Skeletal muscle satellite cell (primary cell): ENCODE measurements around the gene MAP4K3.
"Not testable (repeated sequence)": the region's sequence is repeated elsewhere in the genome, so short reads cannot be mapped to it uniquely, and the experiment has no call there.

Experiments used
- H3K27me3 ChIP-seq: 2 replicates; pipeline ENCODE4 v1.7.0; 2013; ENCODE audit warnings: low read length; ENCODE audit not compliant: control insufficient read depth, insufficient read depth
- H3K36me3 ChIP-seq: 2 replicates; pipeline ENCODE4 v1.7.0; 2013; ENCODE audit warnings: mild to moderate bottlenecking, control low read depth, low read length; ENCODE audit not compliant: insufficient read depth
- H3K4me1 ChIP-seq: 2 replicates; pipeline ENCODE4 v1.7.0; 2013; ENCODE audit warnings: low read length; ENCODE audit not compliant: control insufficient read depth, insufficient read depth
- H3K4me2 ChIP-seq: 2 replicates; pipeline ENCODE4 v1.7.0; 2013; ENCODE audit warnings: mild to moderate bottlenecking, low read length
- H3K4me3 ChIP-seq: 2 replicates; pipeline ENCODE4 v1.7.0; 2013; ENCODE audit warnings: low read length
- H3K9ac ChIP-seq: 2 replicates; pipeline ENCODE4 v1.7.0; 2013; ENCODE audit warnings: mild to moderate bottlenecking, low read depth, low read length, moderate library complexity
- H3K9me3 ChIP-seq: replicated peaks from 2 replicates; pipeline ENCODE4 v1.7.0; 2013; ENCODE audit warnings: mild to moderate bottlenecking, control low read depth, low read length

Gene MAP4K3

DNA sequence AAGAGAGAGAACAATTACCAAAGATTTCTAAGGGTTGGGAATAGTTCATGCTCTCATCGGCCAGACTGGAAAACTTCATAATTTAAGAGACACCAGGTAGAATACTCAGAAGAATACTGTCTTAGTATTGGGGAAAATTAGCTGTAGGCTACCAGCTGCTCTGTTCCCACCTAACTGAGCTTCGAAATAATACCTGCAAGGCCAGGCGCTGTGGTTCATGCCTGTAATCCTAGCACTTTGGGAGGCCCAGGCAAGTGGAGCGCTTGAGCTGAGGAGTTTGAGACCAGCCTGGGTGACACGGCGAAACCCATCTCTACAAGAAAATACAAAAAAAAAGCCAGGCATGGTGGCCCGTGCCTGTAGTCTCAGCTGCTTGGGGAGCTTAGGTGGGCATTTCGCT, 35.8 kb downstream of the MAP4K3 start:
- Histone ChIP-seq H3K36me3 (no peaks in the 10 kb centered on the region), H3K9ac (no peak overlapping the region), H3K4me2 (no peak overlapping the region), H3K27me3 (no peaks in the 10 kb centered on the region), H3K4me1 (peaks cover 5% of the 10 kb centered on the region), H3K4me3 (no peak overlapping the region), H3K9me3 (no peaks in the 10 kb centered on the region)

DNA sequence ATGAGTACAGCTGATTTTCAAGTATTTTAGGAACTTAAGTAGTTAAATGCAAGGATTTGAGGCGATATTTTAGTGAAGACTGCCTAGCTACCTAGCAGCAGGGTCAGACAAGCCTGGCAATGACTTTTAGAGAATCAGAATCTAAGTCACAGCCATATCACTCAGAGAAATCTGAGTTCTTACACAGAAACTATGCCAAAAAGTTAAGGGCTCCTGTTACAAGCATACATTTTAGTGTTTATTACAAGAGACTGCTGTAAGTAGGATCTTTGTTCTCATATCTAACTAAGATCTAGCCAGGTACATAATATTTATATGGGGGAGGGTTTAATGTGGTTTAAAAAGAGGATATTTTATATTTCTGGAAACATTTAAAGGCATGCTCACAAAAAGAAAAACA, 37.5 kb downstream of the MAP4K3 start:
- Histone ChIP-seq H3K9ac (no peak overlapping the region), H3K4me1 (peaks cover 5% of the 10 kb centered on the region), H3K4me3 (no peak overlapping the region)

DNA sequence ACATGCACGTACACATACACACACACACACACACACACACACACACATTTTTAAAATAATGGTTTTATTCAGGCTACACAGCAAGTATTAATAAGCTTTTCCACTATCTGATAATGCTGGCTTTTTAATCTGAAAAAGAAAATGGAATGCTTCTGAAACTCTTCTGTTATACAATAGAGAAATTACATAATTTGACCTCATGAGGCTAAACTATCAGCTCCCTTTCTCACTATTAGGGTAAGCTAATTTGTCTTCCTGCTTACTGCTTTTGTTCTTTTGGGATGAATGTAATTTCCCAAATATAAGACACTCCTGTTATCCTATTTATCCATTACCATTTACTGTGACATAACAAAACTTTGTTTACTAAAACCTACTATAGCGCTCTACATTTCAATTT, 41.8 kb downstream of the MAP4K3 start:
- Histone ChIP-seq H3K4me2 (no peak overlapping the region), H3K4me3 (no peak overlapping the region), H3K4me1 (peaks cover 10% of the 10 kb centered on the region), H3K27me3 (no peaks in the 10 kb centered on the region), H3K9ac (no peak overlapping the region), H3K36me3 (no peaks in the 10 kb centered on the region), H3K9me3 (no peaks in the 10 kb centered on the region)

More for the DNA sequence above, 37.5 kb downstream of the MAP4K3 start:
- Histone ChIP-seq H3K9me3 (no peaks in the 10 kb centered on the region), H3K4me2 (no peak overlapping the region), H3K27me3 (no peaks in the 10 kb centered on the region), H3K36me3 (no peaks in the 10 kb centered on the region)

DNA sequence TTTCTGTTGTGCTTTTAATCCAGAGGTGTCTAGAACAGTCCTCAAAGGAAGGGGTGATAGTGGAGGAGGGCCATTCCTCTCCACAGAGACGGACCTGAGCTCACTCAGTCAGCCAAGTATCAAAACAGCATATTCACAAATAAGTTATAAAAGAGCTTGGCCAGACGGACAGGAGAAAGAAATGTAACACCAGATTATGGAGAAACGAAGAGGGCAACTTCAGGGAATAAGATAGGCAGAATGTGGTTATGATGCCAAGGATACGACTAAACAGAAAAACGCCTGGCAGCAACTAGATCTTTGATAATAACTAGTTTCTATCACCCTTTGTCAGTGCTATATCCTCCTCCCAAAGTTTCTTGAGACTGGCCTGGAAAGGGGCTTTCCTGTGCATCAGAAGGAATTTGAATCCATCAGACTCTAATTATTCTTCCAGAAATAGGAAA, 42.5 kb downstream of the MAP4K3 start:
- no peaks in the 10 kb centered on the region for H3K9me3 ChIP-seq
- H3K4me2 ChIP-seq, result no peak overlapping the region
- no peak overlapping the region for H3K9ac ChIP-seq
- peaks cover 9% of the 10 kb centered on the region for H3K4me1 ChIP-seq
- H3K4me3 ChIP-seq, result no peak overlapping the region
- H3K36me3 ChIP-seq, result no peaks in the 10 kb centered on the region
- no peaks in the 10 kb centered on the region for H3K27me3 ChIP-seq

DNA sequence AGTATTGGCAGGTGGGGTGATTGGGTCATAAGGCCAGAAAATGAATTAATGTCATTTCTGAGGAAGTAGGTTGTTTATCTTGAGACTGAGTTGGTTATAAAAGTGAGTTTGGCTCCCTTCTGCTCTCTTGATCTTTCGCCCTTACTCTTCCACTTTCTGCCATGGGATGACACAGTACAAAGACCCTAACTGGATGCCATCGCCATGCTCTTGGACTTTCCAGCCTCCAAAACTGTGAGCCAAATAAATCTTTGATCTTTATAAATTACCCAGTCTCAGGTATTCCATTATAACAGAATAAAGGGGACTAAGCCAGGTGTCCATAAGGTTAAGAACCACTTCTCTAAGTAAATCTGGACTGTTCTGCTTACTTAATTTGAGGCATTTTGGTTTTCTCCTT, 44.4 kb downstream of the MAP4K3 start:
- no peak overlapping the region for H3K4me3 ChIP-seq
- no peaks in the 10 kb centered on the region for H3K9me3 ChIP-seq
- no peaks in the 10 kb centered on the region for H3K36me3 ChIP-seq
- no peak overlapping the region for H3K4me2 ChIP-seq
- no peaks in the 10 kb centered on the region for H3K27me3 ChIP-seq
- peaks cover 4% of the 10 kb centered on the region for H3K4me1 ChIP-seq
- no peak overlapping the region for H3K9ac ChIP-seq

DNA sequence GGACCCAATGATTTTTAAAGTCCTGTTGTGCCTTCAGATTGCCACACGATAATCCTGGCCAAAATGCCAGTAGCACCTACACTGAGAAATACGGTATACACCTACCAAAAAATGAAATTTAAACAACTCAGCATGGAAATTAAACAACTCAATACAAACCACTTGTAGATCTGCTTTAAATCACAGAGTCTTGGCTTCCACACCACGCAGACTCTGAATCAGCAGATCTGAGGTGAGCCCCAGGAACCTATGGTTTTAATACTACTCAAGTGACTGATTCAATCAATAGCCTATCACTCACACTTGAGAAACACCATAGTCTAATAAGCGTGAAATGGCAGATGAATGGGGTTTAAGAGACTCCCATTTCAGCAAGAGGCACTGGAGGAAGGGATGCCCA, 46.9 kb downstream of the MAP4K3 start:
- Histone ChIP-seq H3K9me3 (no peaks in the 10 kb centered on the region), H3K9ac (no peak overlapping the region), H3K4me3 (no peak overlapping the region), H3K4me1 (peaks cover 4% of the 10 kb centered on the region), H3K27me3 (no peaks in the 10 kb centered on the region), H3K4me2 (no peak overlapping the region), H3K36me3 (no peaks in the 10 kb centered on the region)

DNA sequence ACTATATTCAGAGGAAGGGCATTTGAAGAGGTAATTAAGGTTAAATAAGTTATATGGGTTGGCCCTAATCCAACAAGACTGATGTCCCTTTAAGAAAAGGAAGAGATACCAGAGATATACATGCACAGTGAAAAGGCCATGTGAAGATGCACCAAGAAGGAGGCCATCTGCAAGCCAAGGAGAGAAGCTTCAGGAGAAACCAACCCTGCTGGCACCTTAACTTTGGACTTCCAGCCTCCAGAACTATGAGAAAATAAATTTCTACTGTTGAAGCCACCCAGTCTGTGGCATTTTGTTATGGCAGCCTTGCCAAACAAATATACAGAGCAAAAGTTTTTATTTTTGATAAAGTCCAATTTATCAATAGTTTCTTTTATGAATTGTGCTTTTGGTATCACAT, 51.0 kb downstream of the MAP4K3 start:
- Histone ChIP-seq H3K4me2 (no peak overlapping the region), H3K36me3 (no peaks in the 10 kb centered on the region), H3K27me3 (no peaks in the 10 kb centered on the region), H3K9ac (no peak overlapping the region), H3K9me3 (no peaks in the 10 kb centered on the region), H3K4me3 (no peak overlapping the region), H3K4me1 (peaks cover 7% of the 10 kb centered on the region)

DNA sequence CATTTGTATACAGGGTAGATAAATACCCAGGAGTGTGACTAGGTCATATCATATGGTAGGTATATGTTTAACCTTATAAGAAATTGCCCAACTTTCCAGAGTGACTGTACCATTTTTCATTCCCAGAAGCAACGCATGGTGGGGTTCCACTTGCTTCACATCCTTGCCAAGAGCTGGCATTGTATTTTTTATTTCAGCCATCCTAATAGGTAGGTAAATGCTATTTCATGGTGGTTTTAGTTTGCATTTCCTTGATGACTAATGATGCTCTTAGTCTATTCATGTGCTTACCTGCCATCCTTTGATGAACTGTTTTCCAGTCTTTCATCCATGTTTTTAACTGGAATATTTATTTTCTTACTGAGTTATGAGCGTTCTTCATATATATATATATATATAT, 51.9 kb downstream of the MAP4K3 start:
- Histone ChIP-seq H3K9me3 (no peaks in the 10 kb centered on the region), H3K36me3 (no peaks in the 10 kb centered on the region), H3K9ac (no peak overlapping the region), H3K27me3 (no peaks in the 10 kb centered on the region), H3K4me2 (no peak overlapping the region), H3K4me3 (no peak overlapping the region), H3K4me1 (peaks cover 16% of the 10 kb centered on the region)

DNA sequence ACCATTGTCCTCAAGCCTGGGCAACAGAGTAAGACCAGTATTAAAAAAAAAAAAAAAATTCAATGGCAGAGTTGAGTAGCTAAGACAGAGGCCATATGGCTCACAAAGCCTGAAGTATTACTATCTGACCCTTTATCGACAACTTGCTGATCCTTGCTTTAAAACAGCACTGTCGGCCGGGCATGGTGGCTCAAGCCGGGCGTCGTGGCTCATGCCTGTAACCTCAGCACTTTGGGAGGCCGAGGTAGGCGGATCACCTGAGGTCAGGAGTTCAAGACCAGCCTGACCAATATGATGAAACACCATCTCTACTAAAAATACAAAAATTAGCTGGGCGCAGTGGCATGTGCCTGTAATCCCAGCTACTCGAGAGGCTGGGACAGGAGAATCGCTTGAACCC, 53.0 kb downstream of the MAP4K3 start:
- H3K4me1 ChIP-seq, result peaks cover 25% of the 10 kb centered on the region

DNA sequence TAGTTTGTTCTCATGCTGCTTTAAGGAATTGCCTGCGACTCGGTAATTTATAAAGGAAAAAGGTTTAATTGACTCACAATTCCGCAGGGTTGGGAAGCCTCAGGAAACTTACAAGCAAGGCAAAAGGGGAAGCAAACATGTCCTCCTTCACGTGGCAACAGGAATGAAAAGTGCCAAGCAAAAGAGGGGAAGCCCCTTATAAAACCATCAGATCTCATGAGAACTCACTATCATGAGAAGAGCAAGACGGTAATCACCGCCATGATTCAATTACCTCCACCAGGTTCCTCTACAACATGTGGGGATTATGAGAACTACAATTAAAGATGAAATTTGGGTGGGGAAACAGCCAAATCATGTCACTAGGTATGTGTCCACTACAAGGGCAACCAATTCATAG, 53.9 kb downstream of the MAP4K3 start:
- Histone ChIP-seq H3K4me1 (peaks cover 28% of the 10 kb centered on the region), H3K4me2 (no peak overlapping the region), H3K9ac (no peak overlapping the region), H3K36me3 (no peaks in the 10 kb centered on the region), H3K27me3 (no peaks in the 10 kb centered on the region), H3K4me3 (no peak overlapping the region), H3K9me3 (no peaks in the 10 kb centered on the region)

More for the DNA sequence above, 53.0 kb downstream of the MAP4K3 start:
- not testable (repeated sequence) for H3K27me3 ChIP-seq, H3K4me2 ChIP-seq, H3K9me3 ChIP-seq, H3K36me3 ChIP-seq, H3K9ac ChIP-seq, H3K4me3 ChIP-seq

DNA sequence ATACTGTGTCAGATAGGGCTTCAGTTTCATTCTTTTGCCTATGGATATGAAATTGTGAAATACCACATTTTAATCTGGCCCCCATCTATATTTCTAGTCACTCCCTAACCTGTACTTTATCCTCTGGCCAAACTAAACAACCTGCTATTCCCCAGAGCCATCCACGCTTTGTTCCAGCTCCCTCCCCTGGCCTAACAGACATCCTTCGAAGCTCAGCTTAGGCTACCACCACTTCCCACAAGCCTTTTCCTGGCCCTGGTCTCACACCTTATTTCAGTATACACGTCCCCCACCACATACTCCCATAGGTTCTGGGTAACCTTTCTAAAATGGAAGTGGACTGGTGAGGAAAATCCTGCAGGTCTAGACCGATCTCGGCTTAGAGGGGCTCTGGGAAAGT, 55.4 kb downstream of the MAP4K3 start:
- Histone ChIP-seq H3K36me3 (no peaks in the 10 kb centered on the region), H3K4me2 (no peak overlapping the region), H3K9me3 (no peaks in the 10 kb centered on the region), H3K9ac (no peak overlapping the region), H3K27me3 (no peaks in the 10 kb centered on the region), H3K4me1 (peaks cover 28% of the 10 kb centered on the region), H3K4me3 (no peak overlapping the region)

DNA sequence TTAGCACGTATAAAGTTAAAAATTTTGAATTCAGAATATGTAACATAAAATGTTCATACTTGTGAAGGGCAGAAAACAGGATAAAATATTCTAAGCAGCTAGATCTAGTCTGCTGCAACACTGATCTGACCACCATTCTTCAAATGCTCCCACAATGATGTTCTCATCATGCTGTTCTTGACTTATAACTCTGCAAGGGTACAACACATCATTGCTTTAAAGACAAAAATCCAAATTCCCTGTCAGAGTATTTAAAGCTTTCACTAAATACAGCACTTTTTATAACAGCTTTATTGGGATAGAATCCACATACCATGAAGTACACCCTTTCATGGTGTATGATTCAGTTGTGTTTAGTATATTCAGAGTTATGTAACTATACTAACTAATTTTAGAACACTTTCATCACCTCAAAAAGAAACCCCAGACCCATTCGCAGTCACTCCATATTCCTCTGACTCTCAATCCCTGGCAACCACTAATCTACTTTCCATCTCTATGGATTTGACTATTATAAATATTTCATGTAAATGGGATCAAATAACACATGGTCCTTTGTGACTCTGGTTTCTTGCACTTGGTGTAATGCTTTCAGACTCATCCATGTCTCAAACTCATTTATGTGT, 56.4 kb downstream of the MAP4K3 start:
- peak overlapping the region; percentile 1 for H3K4me2 ChIP-seq
- H3K36me3 ChIP-seq, result peaks cover 6% of the 10 kb centered on the region
- H3K9me3 ChIP-seq, result no peaks in the 10 kb centered on the region
- H3K27me3 ChIP-seq, result no peaks in the 10 kb centered on the region
- H3K4me1 ChIP-seq, result peaks cover 28% of the 10 kb centered on the region
- H3K4me3 ChIP-seq, result no peak overlapping the region
- peak overlapping the region; percentile 73 for H3K9ac ChIP-seq
